ENCODE measurements around the gene PLXNA1.

The PLXNA1 gene

GRCh38 chr3:127003601-127004280 lies 20.8 kb downstream of the PLXNA1 start:
- H3K36me3 ChIP-seq (ENCODE audit: control insufficient read depth, insufficient read depth, low read length), result no peaks in the 10 kb centered on the region
- H3K4me2 ChIP-seq (ENCODE audit: low read length), result no peak overlapping the region
- no peak overlapping the region for H3K4me3 ChIP-seq (ENCODE audit: low read depth, low read length)
- H3K79me2 ChIP-seq, result peaks cover 36% of the 10 kb centered on the region
- H3K4me1 ChIP-seq, result peaks cover 20% of the 10 kb centered on the region
- H3K9ac ChIP-seq, result no peak overlapping the region
- H3K27me3 ChIP-seq (ENCODE audit: control insufficient read depth, insufficient read depth, low read length), result no peaks in the 10 kb centered on the region
- TF ChIP-seq CTCF (IDR thresholded peaks at IDR 0.05), result no peak
- H2AFZ ChIP-seq, result no peak overlapping the region
- no peaks in the 10 kb centered on the region for H3K9me3 ChIP-seq (ENCODE audit: control insufficient read depth, low read length)
- H3K27ac ChIP-seq, result no peak overlapping the region

- no peaks in the 10 kb centered on the region for H3K36me3 ChIP-seq (ENCODE audit: control insufficient read depth, insufficient read depth, low read length)
- H3K79me2 ChIP-seq, result peaks cover 27% of the 10 kb centered on the region
- H2AFZ ChIP-seq, result no peak overlapping the region
- H3K27ac ChIP-seq, result no peak overlapping the region
- no peaks in the 10 kb centered on the region for H3K9me3 ChIP-seq (ENCODE audit: control insufficient read depth, low read length)
- H3K9ac ChIP-seq, result no peak overlapping the region
- H3K4me1 ChIP-seq, result peaks cover 16% of the 10 kb centered on the region
- no peak overlapping the region for H3K4me2 ChIP-seq (ENCODE audit: low read length)
- TF ChIP-seq CTCF (IDR thresholded peaks at IDR 0.05), result no peak
- H3K4me3 ChIP-seq (ENCODE audit: low read depth, low read length), result no peak overlapping the region
- H3K27me3 ChIP-seq (ENCODE audit: control insufficient read depth, insufficient read depth, low read length), result no peaks in the 10 kb centered on the region
Observed at GRCh38 chr3:127004641-127005397, 21.9 kb downstream of the PLXNA1 start.

GRCh38 chr3:127005864-127006500 lies 23.1 kb downstream of the PLXNA1 start:
- Histone ChIP-seq H3K9ac (no peak overlapping the region), H3K79me2 (peaks cover 24% of the 10 kb centered on the region), H3K27ac (no peak overlapping the region), H3K4me2 (ENCODE audit: low read length) (no peak overlapping the region), H3K27me3 (ENCODE audit: control insufficient read depth, insufficient read depth, low read length) (no peaks in the 10 kb centered on the region), H2AFZ (no peak overlapping the region), H3K36me3 (ENCODE audit: control insufficient read depth, insufficient read depth, low read length) (no peaks in the 10 kb centered on the region), H3K9me3 (ENCODE audit: control insufficient read depth, low read length) (no peaks in the 10 kb centered on the region), H3K4me3 (ENCODE audit: low read depth, low read length) (no peak overlapping the region), H3K4me1 (peaks cover 15% of the 10 kb centered on the region)
- TF ChIP-seq CTCF (IDR thresholded peaks at IDR 0.05), result no peak

- Histone ChIP-seq H3K27me3 (ENCODE audit: control insufficient read depth, insufficient read depth, low read length) (no peaks in the 10 kb centered on the region), H3K27ac (no peak overlapping the region), H3K79me2 (peaks cover 23% of the 10 kb centered on the region), H3K36me3 (ENCODE audit: control insufficient read depth, insufficient read depth, low read length) (no peaks in the 10 kb centered on the region), H3K9me3 (ENCODE audit: control insufficient read depth, low read length) (no peaks in the 10 kb centered on the region), H2AFZ (no peak overlapping the region), H3K9ac (no peak overlapping the region), H3K4me3 (ENCODE audit: low read depth, low read length) (no peak overlapping the region), H3K4me1 (peaks cover 7% of the 10 kb centered on the region), H3K4me2 (ENCODE audit: low read length) (no peak overlapping the region)
- TF ChIP-seq CTCF (IDR thresholded peaks at IDR 0.05), result no peak
Observed at GRCh38 chr3:127006781-127007436, 24.0 kb downstream of the PLXNA1 start.
